Activated CD4-positive, alpha-beta T cell treated with anti-CD3 and anti-CD28 coated beads for 36 hours (primary cell): ENCODE data around the gene CASR. TPM values are rescaled to one million over a fixed set of nuclear protein-coding genes. Genes with fewer than 3 reads are reported as not detected.
A peak's percentile ranks its signal among the peaks of the same experiment; 100 is the strongest.

Experiments used
- ATAC-seq: fragments of 200-7000 bp; cut with Tn5 transposase; one replicate; pipeline ENCODE4 v1.10.0; 2021; ENCODE audit warnings: mild to moderate bottlenecking, moderate library complexity
- CTCF ChIA-PET: fragments of 350-600 bp; sonication (Branson Sonifier 250); formaldehyde crosslinking; loops from one replicate; lab custom pipeline; 2021; ENCODE audit warnings: antibody characterized with exemption; lab: Charles Lee
- POLR2A ChIA-PET: fragments of 350-600 bp; sonication (Branson Sonifier 250); formaldehyde crosslinking; loops from one replicate; lab custom pipeline; 2021; ENCODE audit warnings: antibody characterized with exemption, inconsistent platforms; lab: Charles Lee
- DNase-seq: peaks from one replicate; pipeline ENCODE4 v3.0.0-alpha.2; 2020
- H3K27ac Mint-ChIP-seq: one replicate; pipeline ENCODE4 v1.8.0; 2021; ENCODE audit warnings: mixed read lengths
- H3K27me3 Mint-ChIP-seq: one replicate; pipeline ENCODE4 v1.8.0; 2021; ENCODE audit warnings: mixed read lengths
- H3K36me3 Mint-ChIP-seq: one replicate; pipeline ENCODE4 v1.8.0; 2021; ENCODE audit warnings: low read depth, mixed read lengths
- H3K4me1 Mint-ChIP-seq: one replicate; pipeline ENCODE4 v1.8.0; 2021; ENCODE audit warnings: mixed read lengths
- H3K4me3 Mint-ChIP-seq: one replicate; pipeline ENCODE4 v1.8.0; 2021; ENCODE audit warnings: mild to moderate bottlenecking, moderate library complexity, mixed read lengths
- H3K9me3 Mint-ChIP-seq: one replicate; pipeline ENCODE4 v1.8.0; 2021; ENCODE audit warnings: low read depth, mixed read lengths
- intact Hi-C, 2 experiments: fragments of 100-400 bp; cut with DNase I in 1 of 2; cut with micrococcal nuclease in 1 of 2; formaldehyde crosslinking; loops; one replicate each; pipeline versions ENCODE4 v1.14.2 to v1.15.1; 2022 to 2024; cut with DNase I, micrococcal nuclease
- total RNA-seq, 2 experiments: library from RNA; stranded (reverse); gene quantifications; one replicate each; pipeline ENCODE4 v1.2.3, GENCODE V29; 2021

CASR gene
- total RNA-seq, 2 experiments from 2014 or later: 0.05 TPM

DNA sequence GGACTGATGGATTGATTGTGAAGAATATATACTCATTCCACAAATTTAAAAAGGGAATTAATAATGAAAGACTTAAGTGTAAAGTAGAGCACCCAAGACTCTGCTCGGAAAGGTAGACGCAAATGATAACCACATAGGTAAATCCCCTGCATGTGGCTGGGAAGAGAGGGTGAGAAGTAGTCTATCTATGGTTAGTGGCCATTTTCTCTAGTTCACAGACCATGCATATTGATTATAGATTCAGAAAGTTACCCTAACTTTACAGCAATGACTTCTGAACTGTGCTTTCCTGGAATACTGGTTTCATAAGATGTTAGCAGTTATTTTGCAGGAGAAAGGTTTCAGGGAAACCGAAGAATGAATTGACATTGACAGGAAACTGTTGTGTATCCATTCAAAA lies 51.7 kb downstream of the CASR start:
- no peak for DNase-seq
- Mint-ChIP-seq H3K9me3 (no peaks in the 10 kb centered on the region), H3K27ac (no peak overlapping the region), H3K4me1 (peaks cover 25% of the 10 kb centered on the region), H3K4me3 (no peak overlapping the region), H3K27me3 (peaks cover 8% of the 10 kb centered on the region), H3K36me3 (no peaks in the 10 kb centered on the region)
- ChIA-PET CTCF (interaction anchor here (0.8 to 2.1 kb wide), 3 partner anchors 13 to 19 kb away, joined by 3 to 4 read pairs (median 3); no protein-coding TSS in a partner anchor), POLR2A (no interaction called here)
- intact Hi-C loops: no loop called here
- ATAC-seq: peak; percentile 32

DNA sequence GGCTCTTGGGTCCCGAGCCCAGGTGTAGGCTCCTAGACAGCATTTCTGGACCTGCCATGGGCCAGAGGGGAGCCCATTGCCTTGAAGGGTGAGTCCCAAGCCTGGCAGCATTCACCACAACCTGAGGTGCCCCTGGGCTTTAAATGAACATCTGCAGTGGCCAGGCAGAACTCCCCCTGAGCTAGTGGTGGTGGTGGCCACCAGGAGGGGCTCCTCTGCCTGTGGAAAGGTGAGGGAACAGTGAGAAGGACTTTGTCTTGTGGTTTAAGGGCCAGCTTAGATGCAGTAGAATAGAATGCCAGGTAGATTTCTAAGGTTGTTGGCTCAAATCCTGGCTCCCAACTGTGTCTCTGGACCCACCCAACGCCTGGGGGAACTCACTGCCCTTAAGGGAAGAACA lies 55.6 kb downstream of the CASR start:
- ATAC-seq: no peak
- Mint-ChIP-seq H3K4me3 (no peak overlapping the region), H3K9me3 (no peaks in the 10 kb centered on the region), H3K4me1 (peaks cover 6% of the 10 kb centered on the region), H3K36me3 (no peaks in the 10 kb centered on the region), H3K27ac (no peak overlapping the region), H3K27me3 (peaks cover 12% of the 10 kb centered on the region)
- CTCF ChIA-PET: interaction anchor here (0.6 to 1.0 kb wide), 3 partner anchors 20 to 138 kb away, joined by 3 to 5 read pairs (median 4); no protein-coding TSS in a partner anchor
- intact Hi-C loops: no loop called here
- POLR2A ChIA-PET: no interaction called here
- no peak for DNase-seq

DNA sequence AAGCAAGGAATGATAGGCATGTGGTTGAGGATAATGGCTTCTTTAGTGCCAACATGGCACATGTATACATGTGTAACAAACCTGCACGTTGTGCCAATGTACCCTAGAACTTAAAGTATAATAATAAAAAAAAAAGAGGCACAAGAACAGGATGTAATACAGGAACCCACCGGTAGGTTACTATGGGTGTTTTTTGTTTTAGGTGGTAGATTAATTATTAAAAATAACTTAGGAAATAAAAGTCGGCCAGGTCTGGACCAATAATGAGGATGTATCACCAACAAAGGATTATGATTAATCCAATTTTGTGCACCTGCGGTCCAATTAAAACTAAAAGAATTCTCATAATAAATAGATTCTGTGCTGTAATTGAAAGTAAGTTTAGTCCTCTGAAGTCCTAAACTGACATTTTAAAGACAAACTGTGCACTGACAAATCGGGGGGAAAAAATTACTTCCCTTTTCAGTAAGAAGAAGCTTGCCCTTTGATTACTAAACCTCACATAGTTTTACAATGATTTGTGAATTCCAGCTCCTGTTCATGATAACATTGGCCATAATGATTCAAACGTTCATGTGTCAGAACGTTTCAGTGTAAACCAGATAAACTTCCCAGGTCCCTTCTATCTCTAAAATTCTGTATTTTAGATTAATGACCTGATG lies 62.2 kb downstream of the CASR start:
- H3K27me3 Mint-ChIP-seq: peaks cover 11% of the 10 kb centered on the region
- no peak for DNase-seq
- no peaks in the 10 kb centered on the region for H3K9me3 Mint-ChIP-seq
- ATAC-seq: peak; percentile 85
- no peaks in the 10 kb centered on the region for H3K36me3 Mint-ChIP-seq
- ChIA-PET POLR2A (interaction anchor here (0.7 kb wide), 1 partner anchor 118 kb away, joined by 3 read pairs; no protein-coding TSS in a partner anchor), CTCF (interaction anchor here (0.5 to 1.7 kb wide), 10 partner anchors 8 to 144 kb away, joined by 3 to 9 read pairs (median 3); no protein-coding TSS in a partner anchor)
- peak overlapping the region; percentile 51 for H3K4me3 Mint-ChIP-seq
- peaks cover 23% of the 10 kb centered on the region for H3K4me1 Mint-ChIP-seq
- peak overlapping the region; percentile 75 for H3K27ac Mint-ChIP-seq
- intact Hi-C loops: loop anchor here (2.0 to 5.0 kb wide), 2 partner anchors 99 to 408 kb away; partner anchors contain the start of genes EAF2 (in 1 of the 2) and IQCB1 (in 1 of the 2)

DNA sequence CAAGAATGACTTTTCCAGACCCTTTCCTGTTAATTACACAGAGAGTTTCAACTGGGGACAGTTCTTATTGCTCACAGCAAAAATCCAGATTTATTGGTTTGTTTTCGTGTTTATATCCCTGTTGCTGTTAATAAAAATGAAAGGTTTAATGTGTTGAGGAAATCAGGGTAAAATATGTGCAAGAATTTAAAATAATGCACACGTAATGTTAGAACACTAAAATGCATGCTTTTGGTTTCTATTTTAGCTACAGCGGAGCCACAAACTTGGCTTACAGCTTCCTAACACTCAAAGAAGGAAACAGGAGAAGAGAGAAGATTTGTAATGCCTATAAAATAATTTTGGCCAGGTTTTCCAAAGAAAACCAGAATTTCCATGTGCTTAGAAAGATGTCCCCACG lies 62.7 kb downstream of the CASR start:
- CTCF ChIA-PET: interaction anchor here (0.6 to 1.7 kb wide), 10 partner anchors 8 to 145 kb away, joined by 3 to 9 read pairs (median 3); no protein-coding TSS in a partner anchor
- DNase-seq (no peak), ATAC-seq (peak; percentile 53)
- Mint-ChIP-seq H3K4me1 (peaks cover 23% of the 10 kb centered on the region), H3K4me3 (peak overlapping the region; percentile 51), H3K27me3 (peaks cover 10% of the 10 kb centered on the region), H3K36me3 (no peaks in the 10 kb centered on the region), H3K27ac (peak overlapping the region; percentile 75), H3K9me3 (no peaks in the 10 kb centered on the region)
- POLR2A ChIA-PET: interaction anchor here (0.7 kb wide), 1 partner anchor 119 kb away, joined by 3 read pairs; no protein-coding TSS in a partner anchor
- intact Hi-C loops: loop anchor here (2.0 to 5.0 kb wide), 2 partner anchors 99 to 409 kb away; partner anchors contain the start of genes EAF2 (in 1 of the 2) and IQCB1 (in 1 of the 2)

DNA sequence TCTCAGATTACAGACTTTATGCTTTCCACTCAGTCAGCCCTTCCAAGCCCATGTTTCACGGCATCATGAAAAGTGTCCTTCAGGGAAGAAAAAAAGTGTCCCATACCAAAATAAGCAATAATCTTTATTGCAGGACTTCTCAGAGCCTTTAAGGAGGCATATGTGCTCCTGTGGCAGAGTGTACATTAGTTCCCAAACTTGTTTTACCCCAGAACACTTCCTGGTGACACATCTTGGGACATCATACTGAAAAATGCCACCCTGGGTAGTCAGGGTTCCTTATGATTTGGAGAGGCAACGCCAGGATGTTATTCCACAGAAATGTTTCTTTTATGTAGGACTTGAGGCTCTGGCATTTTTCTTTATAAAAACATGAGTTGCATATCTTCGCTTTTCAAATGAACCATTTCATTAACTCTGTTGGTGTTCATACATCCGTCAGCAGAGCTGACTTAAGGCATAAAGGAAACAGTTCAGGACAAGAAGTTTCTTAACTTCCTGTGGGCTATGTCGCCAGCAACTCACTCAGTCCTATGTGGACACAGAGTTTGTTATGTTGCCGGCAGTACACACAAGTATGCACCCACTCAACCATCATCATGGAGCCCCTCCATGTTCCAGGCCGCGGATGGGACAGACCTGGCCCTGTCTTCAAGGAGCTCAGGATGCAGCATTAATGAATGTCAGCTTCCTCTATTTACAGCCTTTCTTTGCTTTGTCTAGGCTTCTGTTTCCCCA lies 63.8 kb downstream of the CASR start:
- Mint-ChIP-seq H3K9me3 (no peaks in the 10 kb centered on the region), H3K36me3 (no peaks in the 10 kb centered on the region), H3K4me3 (no peak overlapping the region), H3K27ac (no peak overlapping the region), H3K27me3 (peaks cover 8% of the 10 kb centered on the region), H3K4me1 (peaks cover 23% of the 10 kb centered on the region)
- intact Hi-C loops: loop anchor here (2.0 to 5.0 kb wide), 2 partner anchors 100 to 410 kb away; partner anchors contain the start of genes EAF2 (in 1 of the 2) and IQCB1 (in 1 of the 2)
- DNase-seq (no peak), ATAC-seq (no peak)
- POLR2A ChIA-PET: no interaction called here
- CTCF ChIA-PET: interaction anchor here (0.6 to 1.7 kb wide), 13 partner anchors 12 to 764 kb away, joined by 3 to 9 read pairs (median 4); no protein-coding TSS in a partner anchor

DNA sequence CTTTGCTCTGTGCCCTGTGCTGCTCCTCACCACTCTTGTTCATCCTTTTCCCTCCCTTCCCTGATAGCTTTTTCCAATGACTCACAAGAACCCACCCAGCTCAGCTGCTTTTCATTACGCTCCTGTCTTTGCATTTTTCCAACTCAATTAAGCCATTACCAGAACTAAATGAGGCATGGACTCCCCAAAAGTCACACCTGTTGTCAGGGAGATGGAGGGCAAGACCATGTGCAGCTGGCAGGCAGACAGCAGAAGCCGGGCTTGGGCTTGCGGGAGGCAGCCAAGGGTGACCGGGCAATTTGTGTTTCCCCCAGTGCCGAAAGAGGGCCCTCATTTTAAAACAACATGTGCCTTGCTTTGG lies 64.3 kb downstream of the CASR start:
- DNase-seq (no peak), ATAC-seq (no peak)
- intact Hi-C loops: loop anchor here (2.0 to 5.0 kb wide), 2 partner anchors 101 to 411 kb away; partner anchors contain the start of genes EAF2 (in 1 of the 2) and IQCB1 (in 1 of the 2)
- H3K27me3 Mint-ChIP-seq: peaks cover 8% of the 10 kb centered on the region
- ChIA-PET CTCF (interaction anchor here (0.6 to 1.7 kb wide), 10 partner anchors 11 to 765 kb away, joined by 3 to 6 read pairs (median 4); no protein-coding TSS in a partner anchor), POLR2A (no interaction called here)
- no peak overlapping the region for H3K4me3 Mint-ChIP-seq
- no peaks in the 10 kb centered on the region for H3K36me3 Mint-ChIP-seq
- peaks cover 23% of the 10 kb centered on the region for H3K4me1 Mint-ChIP-seq
- no peaks in the 10 kb centered on the region for H3K9me3 Mint-ChIP-seq
- no peak overlapping the region for H3K27ac Mint-ChIP-seq

DNA sequence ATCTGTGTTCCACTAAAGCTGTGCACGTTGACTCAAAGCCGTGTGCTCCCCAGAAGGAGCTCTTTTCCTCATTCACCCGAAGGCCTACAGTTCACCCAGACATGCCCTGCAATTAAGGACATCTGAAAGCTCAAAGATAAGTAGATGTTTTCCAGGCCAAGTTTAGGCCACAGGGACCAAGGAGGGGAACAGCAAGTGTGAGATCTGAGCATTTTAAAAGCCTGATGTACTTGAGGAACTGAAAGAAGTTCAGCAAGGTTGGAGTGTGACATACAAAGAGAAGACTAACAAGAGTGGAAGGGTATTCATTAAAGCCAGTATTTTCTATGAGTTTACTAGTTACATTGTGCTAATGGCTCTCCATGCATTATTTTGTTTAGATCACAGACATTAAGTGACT lies 68.0 kb downstream of the CASR start:
- CTCF ChIA-PET: no interaction called here
- DNase-seq (no peak), ATAC-seq (no peak)
- Mint-ChIP-seq H3K27ac (no peak overlapping the region), H3K4me3 (no peak overlapping the region), H3K27me3 (peaks cover 3% of the 10 kb centered on the region), H3K9me3 (no peaks in the 10 kb centered on the region), H3K4me1 (peaks cover 21% of the 10 kb centered on the region), H3K36me3 (no peaks in the 10 kb centered on the region)
- intact Hi-C loops: loop anchor here in 1 of 2 experiments (10.0 kb wide), 1 partner anchor 367 kb away; no protein-coding TSS in a partner anchor
- POLR2A ChIA-PET: interaction anchor here (0.6 kb wide), 1 partner anchor 118 kb away, joined by 3 read pairs; no protein-coding TSS in a partner anchor

DNA sequence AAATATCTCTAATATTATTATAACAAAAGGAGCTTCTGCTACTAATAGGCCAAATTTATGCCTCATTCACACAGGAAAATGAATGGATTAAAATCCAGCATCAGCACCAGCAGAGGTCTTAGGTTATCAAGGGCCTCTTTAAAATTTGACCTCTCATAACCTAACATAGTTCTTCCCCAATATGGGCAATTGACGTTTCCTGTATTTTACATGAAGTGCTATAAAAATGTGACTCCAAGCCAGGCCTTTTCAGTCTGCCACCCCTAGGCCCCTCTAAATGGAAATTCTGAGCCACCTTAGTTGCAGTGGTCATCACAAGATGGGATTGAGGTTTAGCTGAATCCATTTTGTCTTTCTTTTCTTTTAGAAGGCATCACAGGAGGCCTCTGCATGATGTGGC lies 70.1 kb downstream of the CASR start:
- peaks cover 13% of the 10 kb centered on the region for H3K4me1 Mint-ChIP-seq
- H3K27me3 Mint-ChIP-seq: peaks cover 3% of the 10 kb centered on the region
- H3K27ac Mint-ChIP-seq: no peak overlapping the region
- H3K9me3 Mint-ChIP-seq: no peaks in the 10 kb centered on the region
- no peak overlapping the region for H3K4me3 Mint-ChIP-seq
- H3K36me3 Mint-ChIP-seq: no peaks in the 10 kb centered on the region
- POLR2A ChIA-PET: no interaction called here
- intact Hi-C loops: loop anchor here in 1 of 2 experiments (10.0 kb wide), 1 partner anchor 369 kb away; no protein-coding TSS in a partner anchor
- CTCF ChIA-PET: interaction anchor here (0.8 to 1.6 kb wide), 5 partner anchors 8 to 142 kb away, joined by 3 to 7 read pairs (median 4); no protein-coding TSS in a partner anchor
- no peak for ATAC-seq
- no peak for DNase-seq

DNA sequence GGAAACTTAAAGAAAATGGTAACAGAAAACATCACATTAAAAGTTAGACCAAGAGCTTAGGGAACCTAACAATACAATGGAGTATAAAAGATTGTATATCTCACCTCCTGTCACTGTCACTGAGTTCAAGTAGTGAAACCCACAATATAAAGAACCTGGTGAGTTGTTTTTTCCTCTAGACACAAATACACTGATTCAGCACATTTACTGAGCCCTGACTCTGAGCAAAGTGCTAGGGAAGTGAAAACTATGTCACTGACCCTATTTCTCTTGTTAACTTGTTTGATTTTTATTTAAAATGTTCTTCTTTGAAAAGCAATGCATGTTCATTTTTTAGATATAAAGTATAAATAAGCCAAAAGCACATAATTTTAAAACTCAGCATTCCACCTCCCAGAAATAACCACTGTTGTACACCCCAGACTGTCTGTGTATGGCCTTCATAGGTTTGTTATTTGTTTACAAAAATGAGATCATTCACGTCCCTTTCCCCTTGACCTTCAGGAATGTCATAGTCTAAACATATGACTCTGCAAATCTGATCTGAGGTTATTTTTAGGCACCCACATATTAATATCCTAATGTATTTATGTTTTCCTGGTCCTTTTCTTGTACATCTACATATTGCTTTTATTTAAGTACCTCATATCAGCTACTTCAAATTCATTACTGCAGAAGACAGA lies 72.4 kb downstream of the CASR start:
- ChIA-PET CTCF (interaction anchor here (0.6 to 1.1 kb wide), 6 partner anchors 10 to 231 kb away, joined by 3 to 4 read pairs (median 3); no protein-coding TSS in a partner anchor), POLR2A (interaction anchor here (0.6 kb wide), 1 partner anchor 235 kb away, joined by 3 read pairs; no protein-coding TSS in a partner anchor)
- no peak overlapping the region for H3K27ac Mint-ChIP-seq
- intact Hi-C loops: loop anchor here (1.0 to 10.0 kb wide), 3 partner anchors 19 to 371 kb away; no protein-coding TSS in a partner anchor
- no peaks in the 10 kb centered on the region for H3K27me3 Mint-ChIP-seq
- no peaks in the 10 kb centered on the region for H3K36me3 Mint-ChIP-seq
- H3K4me3 Mint-ChIP-seq: no peak overlapping the region
- peak; percentile 82 for ATAC-seq
- H3K4me1 Mint-ChIP-seq: peaks cover 18% of the 10 kb centered on the region
- no peaks in the 10 kb centered on the region for H3K9me3 Mint-ChIP-seq
- DNase-seq: no peak

DNA sequence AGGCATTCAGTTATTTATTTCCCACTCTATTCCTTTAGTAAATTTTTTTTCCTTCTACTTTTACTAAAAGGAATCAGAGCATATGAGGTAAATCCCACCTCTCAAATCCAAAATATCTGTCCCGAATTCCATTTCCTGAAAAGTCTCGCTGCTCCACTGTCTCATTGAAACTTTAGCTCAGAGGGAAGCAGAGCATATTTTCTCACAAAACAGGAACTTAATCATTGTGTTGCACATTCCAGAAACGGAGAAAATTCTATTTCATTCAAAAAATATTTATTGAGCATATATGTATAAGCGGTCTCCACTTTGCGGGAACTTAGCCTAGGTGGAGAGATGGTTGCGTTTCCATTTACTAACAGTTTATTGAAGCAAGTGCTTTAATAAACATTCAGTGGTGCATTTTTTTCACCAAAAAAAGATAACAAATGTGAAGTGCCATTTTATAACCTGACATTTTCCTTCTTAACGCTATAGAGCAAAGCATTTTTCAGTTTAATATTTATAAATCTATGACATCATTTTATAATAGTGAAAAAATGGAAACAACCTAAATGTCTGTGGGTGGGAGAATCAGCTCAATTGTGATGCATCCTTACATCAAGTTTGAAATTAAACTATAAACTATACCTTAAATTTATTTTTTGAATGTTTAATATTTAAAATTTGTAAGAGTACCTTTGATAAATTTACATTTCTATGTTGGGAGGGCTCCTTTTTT lies 74.3 kb downstream of the CASR start:
- peaks cover 18% of the 10 kb centered on the region for H3K4me1 Mint-ChIP-seq
- CTCF ChIA-PET: interaction anchor here (0.7 to 4.1 kb wide), 7 partner anchors 17 to 707 kb away, joined by 3 to 32 read pairs (median 4); no protein-coding TSS in a partner anchor
- no peaks in the 10 kb centered on the region for H3K36me3 Mint-ChIP-seq
- intact Hi-C loops: loop anchor here (1.0 to 10.0 kb wide), 8 partner anchors 41 to 712 kb away; no protein-coding TSS in a partner anchor
- no peaks in the 10 kb centered on the region for H3K9me3 Mint-ChIP-seq
- ATAC-seq: no peak
- no peak for DNase-seq
- no peak overlapping the region for H3K27ac Mint-ChIP-seq
- POLR2A ChIA-PET: no interaction called here
- H3K27me3 Mint-ChIP-seq: no peaks in the 10 kb centered on the region
- H3K4me3 Mint-ChIP-seq: no peak overlapping the region
